ENCODE results near the gene GATA5. TPM values are rescaled to one million over a fixed set of nuclear protein-coding genes. Genes with fewer than 3 reads are reported as not detected.

The GATA5 gene
- total and polyA plus RNA-seq, 10 of the 15 experiments (the other 5 are each of a cell fraction or from before 2014, with no cell fraction given) = not detected

GRCh38 chr20:62427172-62428001, 48.4 kb downstream of the GATA5 start, which contains the start of gene RBBP8NL:
TSS of gene RBBP8NL (minus strand) at chr20:62427539. CDS start at chr20:62419647, 7,892 bp downstream.
- H3K27ac ChIP-seq (ENCODE audit: control insufficient read depth, insufficient read depth) = no peak within 1 kb of the TSS
- RAD21 ChIA-PET (ENCODE audit: unreplicated experiment) = no interaction called here
- no peak within 1 kb of the TSS for H3K9ac ChIP-seq (ENCODE audit: control insufficient read depth, insufficient read depth, low read length)
- ATAC-seq (no peak), DNase-seq (ENCODE audit: low read depth, low spot score) (no peak), FAIRE-seq (no peak)
- H3K9me3 ChIP-seq (replicated peaks; ENCODE audit: control insufficient read depth, insufficient read depth, low read length) = no peaks in the 10 kb centered on the region
- TF ChIP-seq JUNB (IDR thresholded peaks at IDR 0.05) = no peak
- TF ChIP-seq, protein P1, sequence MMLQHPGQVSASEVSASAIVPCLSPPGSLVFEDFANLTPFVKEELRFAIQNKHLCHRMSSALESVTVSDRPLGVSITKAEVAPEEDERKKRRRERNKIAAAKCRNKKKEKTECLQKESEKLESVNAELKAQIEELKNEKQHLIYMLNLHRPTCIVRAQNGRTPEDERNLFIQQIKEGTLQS (IDR thresholded peaks at IDR 0.05; ENCODE audit: borderline replicate concordance, extremely low read depth, low read depth, low read length) = no peak
- TF ChIP-seq BACH1 (IDR thresholded peaks at IDR 0.05; ENCODE audit: borderline replicate concordance) = no peak
- no peak for TF ChIP-seq PRDM15 (CRISPR knock-in tag; IDR thresholded peaks at IDR 0.05)
- no peak for TF ChIP-seq SMC3 (IDR thresholded peaks at IDR 0.05; ENCODE audit: borderline replicate concordance, low read length)
- TF ChIP-seq, protein P2, sequence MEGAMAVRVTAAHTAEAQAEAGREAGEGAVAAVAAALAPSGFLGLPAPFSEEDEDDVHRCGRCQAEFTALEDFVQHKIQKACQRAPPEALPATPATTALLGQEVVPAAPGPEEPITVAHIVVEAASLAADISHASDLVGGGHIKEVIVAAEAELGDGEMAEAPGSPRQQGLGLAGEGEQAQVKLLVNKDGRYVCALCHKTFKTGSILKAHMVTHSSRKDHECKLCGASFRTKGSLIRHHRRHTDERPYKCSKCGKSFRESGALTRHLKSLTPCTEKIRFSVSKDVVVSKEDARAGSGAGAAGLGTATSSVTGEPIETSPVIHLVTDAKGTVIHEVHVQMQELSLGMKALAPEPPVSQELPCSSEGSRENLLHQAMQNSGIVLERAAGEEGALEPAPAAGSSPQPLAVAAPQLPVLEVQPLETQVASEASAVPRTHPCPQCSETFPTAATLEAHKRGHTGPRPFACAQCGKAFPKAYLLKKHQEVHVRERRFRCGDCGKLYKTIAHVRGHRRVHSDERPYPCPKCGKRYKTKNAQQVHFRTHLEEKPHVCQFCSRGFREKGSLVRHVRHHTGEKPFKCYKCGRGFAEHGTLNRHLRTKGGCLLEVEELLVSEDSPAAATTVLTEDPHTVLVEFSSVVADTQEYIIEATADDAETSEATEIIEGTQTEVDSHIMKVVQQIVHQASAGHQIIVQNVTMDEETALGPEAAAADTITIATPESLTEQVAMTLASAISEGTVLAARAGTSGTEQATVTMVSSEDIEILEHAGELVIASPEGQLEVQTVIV (IDR thresholded peaks at IDR 0.05; ENCODE audit: borderline replicate concordance, partially characterized antibody) = no peak
- TF ChIP-seq JUND (IDR thresholded peaks at IDR 0.05; ENCODE audit: low read depth, low read length) = no peak
- no peaks in the 10 kb centered on the region for H3K36me3 ChIP-seq (ENCODE audit: control insufficient read depth in 2 of 2, insufficient read depth in 2 of 2, low read length in 1 of 2)
- POLR2A ChIA-PET = no interaction called here
- no peak within 1 kb of the TSS for H2AFZ ChIP-seq (ENCODE audit: control insufficient read depth, low read depth, low read length)
- in situ Hi-C loops (cut with MboI) (no loop called here), intact Hi-C loops (cut with micrococcal nuclease; ENCODE audit: unreplicated experiment) (no loop called here)
- BruUV-seq (replicated peaks) = no TSS peak
- H4K20me1 ChIP-seq (ENCODE audit: control insufficient read depth, insufficient read depth) = no peaks in the 10 kb centered on the region
- no peak within 1 kb of the TSS for H3K4me2 ChIP-seq (ENCODE audit: control insufficient read depth, insufficient read depth)
- H3K4me3 ChIP-seq = no peak within 1 kb of the TSS
- no peaks in the 10 kb centered on the region for H3K79me2 ChIP-seq (ENCODE audit: control insufficient read depth, insufficient read depth, low read length)
- CTCF ChIA-PET = no interaction called here
- no peaks in the 10 kb centered on the region for H3K4me1 ChIP-seq (ENCODE audit: control insufficient read depth, insufficient read depth, low read length)
- H3K27me3 ChIP-seq (replicated peaks in 1 of 2; ENCODE audit: control insufficient read depth in 2 of 2, insufficient read depth in 2 of 2, low read length in 1 of 2) = peaks cover 0 to 1% of the 10 kb centered on the region in 2 experiments; a peak in 2 of 4 replicates
- SMC1A ChIA-PET (ENCODE audit: uncharacterized antibody, unreplicated experiment) = no interaction called here
- 50% methylated on average over 21 of the region's 28 CpGs for WGBS (ENCODE audit: insufficient coverage, insufficient replicate concordance, low lambda C conversion rate, missing lambda C conversion rate)
